Neural cell (in vitro differentiated cells): Measurements from ENCODE around the gene ICOSLG. TPM values are rescaled to one million over a fixed set of nuclear protein-coding genes. Genes with fewer than 3 reads are reported as not detected.
"Not testable (repeated sequence)": the region's sequence is repeated elsewhere in the genome, so short reads cannot be mapped to it uniquely, and the experiment has no call there.

Experiments used
- H2AFZ ChIP-seq: fragments of 200-600, 300-800 bp; sonication (generic), shearing (Covaris generic); 2 replicates; pipeline ENCODE4 v1.6.0; 2014; ENCODE audit warnings: low read depth, mild to moderate bottlenecking, antibody characterized with exemption, low read length, moderate library complexity
- H3F3A ChIP-seq: fragments of 200-600 bp; shearing (Covaris generic); 2 replicates; pipeline ENCODE4 v1.6.1; 2016; ENCODE audit warnings: mild to moderate bottlenecking, moderate library complexity, mixed read lengths, antibody characterized with exemption, low read length; ENCODE audit not compliant: insufficient read depth, poor library complexity, severe bottlenecking
- H3K27ac ChIP-seq: fragments of 200-600, 300-800 bp; sonication (generic), shearing (Covaris generic); 2 replicates; pipeline ENCODE4 v1.5.1; 2014; ENCODE audit warnings: mild to moderate bottlenecking, low read length, moderate library complexity
- H3K27me3 ChIP-seq: fragments of 300-800, 200-600 bp; sonication (generic), shearing (Covaris generic); 2 replicates; pipeline ENCODE4 v1.6.0; 2014; ENCODE audit warnings: mild to moderate bottlenecking, low read depth, low read length, moderate library complexity; ENCODE audit not compliant: insufficient read depth
- H3K36me3 ChIP-seq: fragments of 300-800, 200-600 bp; sonication (generic), shearing (Covaris generic); 2 replicates; pipeline ENCODE4 v1.5.1; 2014; ENCODE audit warnings: mild to moderate bottlenecking, antibody characterized with exemption, low read length, moderate library complexity; ENCODE audit not compliant: insufficient read depth
- H3K4me2 ChIP-seq: fragments of 300-800, 200-600 bp; sonication (generic), shearing (Covaris generic); 2 replicates; pipeline ENCODE4 v1.6.0; 2014; ENCODE audit warnings: mild to moderate bottlenecking, low read length
- H3K4me3 ChIP-seq: fragments of 300-800, 200-600 bp; sonication (generic), shearing (Covaris generic); 2 replicates; pipeline ENCODE4 v1.5.1; 2014; ENCODE audit warnings: mild to moderate bottlenecking, low read length, moderate library complexity
- H3K79me2 ChIP-seq: fragments of 200-600 bp; shearing (Covaris generic); replicated peaks from 2 replicates; pipeline ENCODE4 v1.6.0; 2014; ENCODE audit warnings: mild to moderate bottlenecking, low read length, moderate library complexity; ENCODE audit not compliant: insufficient read depth
- H3K9ac ChIP-seq: fragments of 300-800, 200-600 bp; sonication (generic), shearing (Covaris generic); 2 replicates; pipeline ENCODE4 v1.6.1; 2016; ENCODE audit warnings: mild to moderate bottlenecking, low read length, mixed read lengths
- H3K9me2 ChIP-seq: fragments of 200-600 bp; shearing (Covaris generic); 2 replicates; pipeline ENCODE4 v1.6.1; 2016; ENCODE audit warnings: mild to moderate bottlenecking, low read length, mixed read lengths; ENCODE audit not compliant: insufficient read depth
- H3K9me3 ChIP-seq: fragments of 200-600, 300-800 bp; sonication (generic), shearing (Covaris generic); 2 replicates; pipeline ENCODE4 v1.6.1; 2016; ENCODE audit warnings: mild to moderate bottlenecking, mixed run types, low read length, moderate library complexity, mixed read lengths
- H4K20me1 ChIP-seq: fragments of 200-600 bp; shearing (Covaris generic); 2 replicates; pipeline ENCODE4 v1.6.1; 2016; ENCODE audit warnings: mild to moderate bottlenecking, mixed run types; ENCODE audit not compliant: insufficient read depth
- CTCF ChIP-seq: fragments of 450-650 bp; IDR thresholded peaks from 2 replicates; pipeline ENCODE4 v1.5.1; 2014; ENCODE audit warnings: antibody characterized with exemption, mild to moderate bottlenecking, moderate library complexity; ENCODE audit not compliant: poor library complexity, severe bottlenecking
- EP300 ChIP-seq: fragments of 450-650 bp; conservative IDR thresholded peaks from 2 replicates; pipeline ENCODE4 v1.6.1; 2014; ENCODE audit warnings: antibody characterized with exemption, mild to moderate bottlenecking, moderate library complexity; ENCODE audit not compliant: poor library complexity, severe bottlenecking
- EZH2 ChIP-seq: fragments of 200-600, 300-800 bp; shearing (Covaris generic), sonication (generic); IDR thresholded peaks from 2 replicates; pipeline ENCODE4 v1.6.1; 2014; ENCODE audit warnings: antibody characterized with exemption, low read length, borderline replicate concordance, mild to moderate bottlenecking; ENCODE audit not compliant: insufficient read depth, poor library complexity, severe bottlenecking
- MXI1 ChIP-seq: fragments of 450-650 bp; conservative IDR thresholded peaks from 2 replicates; pipeline ENCODE4 v1.6.1; 2014; ENCODE audit warnings: antibody characterized with exemption, mild to moderate bottlenecking; ENCODE audit not compliant: poor library complexity, severe bottlenecking
- POLR2AphosphoS5 ChIP-seq: IDR thresholded peaks from 2 replicates; pipeline ENCODE4 v1.6.1; 2012
- RAD21 ChIP-seq: fragments of 450-650 bp; conservative IDR thresholded peaks from 2 replicates; pipeline ENCODE4 v1.6.1; 2014; ENCODE audit warnings: antibody characterized with exemption, mild to moderate bottlenecking, moderate library complexity
- REST ChIP-seq: IDR thresholded peaks from 2 replicates; pipeline ENCODE4 v1.6.1; 2012; ENCODE audit warnings: borderline replicate concordance
- SMC3 ChIP-seq: fragments of 450-650 bp; conservative IDR thresholded peaks from 2 replicates; pipeline ENCODE4 v1.6.1; 2014; ENCODE audit warnings: antibody characterized with exemption, mild to moderate bottlenecking, moderate library complexity; ENCODE audit not compliant: poor library complexity
- TAF1 ChIP-seq: IDR thresholded peaks from 2 replicates; pipeline ENCODE4 v1.6.1; 2012; ENCODE audit warnings: low read depth
- polyA plus RNA-seq: library from polyadenylated mRNA; depleted of rRNA; stranded (reverse); fragments of >200 nt; gene quantifications from 2 replicates; pipeline ENCODE4 v1.2.3, GENCODE V29; 2014

The ICOSLG gene
- polyA plus RNA-seq, 1 donor from 2014 or later: not detected

- Histone ChIP-seq H4K20me1 (no peaks in the 10 kb centered on the region), H2AFZ (no peak overlapping the region), H3F3A (no peaks in the 10 kb centered on the region), H3K9me3 (no peaks in the 10 kb centered on the region), H3K9me2 (no peaks in the 10 kb centered on the region), H3K4me3 (no peak overlapping the region), H3K79me2 (no peaks in the 10 kb centered on the region), H3K27ac (no peak overlapping the region), H3K4me2 (no peak overlapping the region), H3K9ac (no peak overlapping the region), H3K36me3 (no peaks in the 10 kb centered on the region), H3K27me3 (no peaks in the 10 kb centered on the region)
- TF ChIP-seq EP300: no peak
- no peak for TF ChIP-seq REST
- TF ChIP-seq MXI1: no peak
- TF ChIP-seq EZH2: no peak
- no peak for TF ChIP-seq CTCF
- TF ChIP-seq POLR2AphosphoS5: no peak
- TF ChIP-seq RAD21: no peak
- no peak for TF ChIP-seq TAF1
- TF ChIP-seq SMC3: no peak
Measured at GRCh38 chr21:44255511-44255981, 14.8 kb upstream of the ICOSLG start.

- TF ChIP-seq EP300: no peak
- Histone ChIP-seq H3K27ac (no peak overlapping the region), H3K9me2 (no peaks in the 10 kb centered on the region), H3K4me2 (no peak overlapping the region), H3K27me3 (no peaks in the 10 kb centered on the region), H3K79me2 (no peaks in the 10 kb centered on the region), H4K20me1 (no peaks in the 10 kb centered on the region), H3K4me3 (no peak overlapping the region), H2AFZ (no peak overlapping the region), H3K36me3 (no peaks in the 10 kb centered on the region), H3K9me3 (no peaks in the 10 kb centered on the region), H3K9ac (no peak overlapping the region), H3F3A (no peaks in the 10 kb centered on the region)
Measured at GRCh38 chr21:44253832-44254710, 13.3 kb upstream of the ICOSLG start.

- not testable (repeated sequence) for H3K9ac ChIP-seq, H3K36me3 ChIP-seq, H3K9me3 ChIP-seq, H3K4me2 ChIP-seq, H3K4me3 ChIP-seq, H3K79me2 ChIP-seq, H3K27ac ChIP-seq, H3K9me2 ChIP-seq, H4K20me1 ChIP-seq, H3K27me3 ChIP-seq, H2AFZ ChIP-seq, H3F3A ChIP-seq
Measured at GRCh38 chr21:44249204-44250037, 8.7 kb upstream of the ICOSLG start.

GRCh38 chr21:44247904-44248303, 7.2 kb upstream of the ICOSLG start:
- not testable (repeated sequence) for H3K27me3 ChIP-seq, H3K4me3 ChIP-seq, H3K36me3 ChIP-seq, H3K4me2 ChIP-seq, H2AFZ ChIP-seq, H3K27ac ChIP-seq, H3F3A ChIP-seq, H3K9me3 ChIP-seq, H3K9me2 ChIP-seq, H3K79me2 ChIP-seq, H3K9ac ChIP-seq, H4K20me1 ChIP-seq
